Heart left ventricle (tissue), 13 donors: ENCODE results near the gene CHCHD3.

ENCODE experiments used
- POLR2A ChIP-seq, 2 donors: fragments of 450-650 bp; IDR thresholded peaks; one replicate each; pipeline ENCODE4 v1.6.1; 2017; ENCODE audit warnings: antibody characterized with exemption in 2 of 2, mild to moderate bottlenecking in 2 of 2, moderate library complexity in 2 of 2
- TF ChIP-seq, protein P1 (sequence below), 12 donors: fragments of 200-600 bp; sonication (generic) in 4 of 12; IDR thresholded peaks; one replicate each; pipeline versions ENCODE4 v1.5.0 to v1.8.0; 2018 to 2022; ENCODE audit warnings: antibody characterized with exemption in 12 of 12, mild to moderate bottlenecking in 5 of 12
- donor health status: ischemic (EF 13 %, LVEDD 7.1; RV severe dilation, severe dysfunction).
- donor health status: DM: no; HTN: yes; CAD: no.
- donor health status: DM: no; HTN: no; CAD: no.
- donor health status: ischemic (EF 25% LVEDD 6.9; RV normal size, moderate dysfunction).
- donor health status: ischemic (EF 25% LVEDD 5.7; RV mildly dilated, moderate dysfunction).
- donor health status: ischemic (EF 35%, LVEDD 5.7; RV mildly dilated, moderate dysfunction).
- donor health status: nonischemic (EF 11% LVEDD 7.7; RV severe dilation, severe dysfunction).
- donor health status: DM: yes; HTN: yes; CAD: no.
- donor health status: PGD.
- donor health status: ischemic (EF 29% LVEDD 5.4; RV normal size, mild dysfunction).
- donor health status: nonischemic (EF 23%, LVEDD 6.1; RV moderate dilation, normal function).

DNA sequence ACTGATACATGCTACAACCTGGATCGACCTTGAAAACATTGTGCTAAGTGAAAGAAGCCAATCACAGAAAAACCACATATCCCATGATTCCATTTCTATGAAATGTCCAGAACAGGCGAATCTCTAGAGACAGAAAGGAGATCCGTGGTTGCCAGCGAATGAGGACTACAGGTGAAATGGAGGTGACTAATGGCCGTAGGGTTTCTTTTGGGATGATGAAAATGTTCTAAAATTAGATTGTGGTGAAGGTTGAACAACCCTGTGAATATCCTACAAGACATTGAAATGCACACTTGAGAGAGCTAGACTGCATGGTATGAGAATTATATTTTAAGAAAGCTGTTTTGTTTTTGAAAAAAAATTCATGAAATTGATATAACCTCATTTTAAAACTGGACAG lies 317.1 kb downstream of the CHCHD3 start:
- TF ChIP-seq, protein P1, sequence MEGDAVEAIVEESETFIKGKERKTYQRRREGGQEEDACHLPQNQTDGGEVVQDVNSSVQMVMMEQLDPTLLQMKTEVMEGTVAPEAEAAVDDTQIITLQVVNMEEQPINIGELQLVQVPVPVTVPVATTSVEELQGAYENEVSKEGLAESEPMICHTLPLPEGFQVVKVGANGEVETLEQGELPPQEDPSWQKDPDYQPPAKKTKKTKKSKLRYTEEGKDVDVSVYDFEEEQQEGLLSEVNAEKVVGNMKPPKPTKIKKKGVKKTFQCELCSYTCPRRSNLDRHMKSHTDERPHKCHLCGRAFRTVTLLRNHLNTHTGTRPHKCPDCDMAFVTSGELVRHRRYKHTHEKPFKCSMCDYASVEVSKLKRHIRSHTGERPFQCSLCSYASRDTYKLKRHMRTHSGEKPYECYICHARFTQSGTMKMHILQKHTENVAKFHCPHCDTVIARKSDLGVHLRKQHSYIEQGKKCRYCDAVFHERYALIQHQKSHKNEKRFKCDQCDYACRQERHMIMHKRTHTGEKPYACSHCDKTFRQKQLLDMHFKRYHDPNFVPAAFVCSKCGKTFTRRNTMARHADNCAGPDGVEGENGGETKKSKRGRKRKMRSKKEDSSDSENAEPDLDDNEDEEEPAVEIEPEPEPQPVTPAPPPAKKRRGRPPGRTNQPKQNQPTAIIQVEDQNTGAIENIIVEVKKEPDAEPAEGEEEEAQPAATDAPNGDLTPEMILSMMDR (IDR thresholded peaks at IDR 0.05), result no peak
- no peak for TF ChIP-seq POLR2A (IDR thresholded peaks at IDR 0.05)
